ENCODE results near the gene SLFN5. TPM values are rescaled to one million over a fixed set of nuclear protein-coding genes. Genes with fewer than 3 reads are reported as not detected.

The SLFN5 gene
- total RNA-seq, 1 experiment from 2014 or later: 17.3 TPM

- H3K27ac ChIP-seq: no peak overlapping the region
- BruUV-seq (replicated peaks): no TSS peak
- H3F3A ChIP-seq (ENCODE audit: insufficient read depth, low read depth): no peaks in the 10 kb centered on the region
- H3K9me2 ChIP-seq (ENCODE audit: insufficient read depth): no peaks in the 10 kb centered on the region
- intact Hi-C loops (cut with micrococcal nuclease; ENCODE audit: unreplicated experiment): no loop called here
- POLR2A ChIA-PET (ENCODE audit: unreplicated experiment): no interaction called here
- H3K9me3 ChIP-seq (ENCODE audit: insufficient read depth, low read depth): no peaks in the 10 kb centered on the region
- TF ChIP-seq CTCF (conservative IDR thresholded peaks at IDR 0.05) (no peak), EZH2 (IDR thresholded peaks at IDR 0.05; ENCODE audit: low read depth) (no peak)
- H3K4me1 ChIP-seq (replicated peaks; ENCODE audit: insufficient read depth): no peaks in the 10 kb centered on the region
- H3K79me2 ChIP-seq (ENCODE audit: low read depth): no peaks in the 10 kb centered on the region
- no peak for DNase-seq
- no peak overlapping the region for H3K4me3 ChIP-seq
- H3K36me3 ChIP-seq (ENCODE audit: low read depth): no peaks in the 10 kb centered on the region
- H2AFZ ChIP-seq: no peak overlapping the region
- H3K4me2 ChIP-seq: no peak overlapping the region
- no peaks in the 10 kb centered on the region for H4K20me1 ChIP-seq (ENCODE audit: insufficient read depth)
- CTCF ChIA-PET: no interaction called here
- peaks cover 68% of the 10 kb centered on the region for H3K27me3 ChIP-seq (ENCODE audit: insufficient read depth, low read depth)
Observed at GRCh38 chr17:35210741-35211140, 32.1 kb upstream of the SLFN5 start.

GRCh38 chr17:35212668-35213067 is 30.2 kb upstream of the SLFN5 start:
- no peak for DNase-seq
- H4K20me1 ChIP-seq (ENCODE audit: insufficient read depth): no peaks in the 10 kb centered on the region
- peaks cover 74% of the 10 kb centered on the region for H3K27me3 ChIP-seq (ENCODE audit: insufficient read depth, low read depth)
- no peak overlapping the region for H2AFZ ChIP-seq
- BruUV-seq (replicated peaks): no TSS peak
- ChIA-PET POLR2A (ENCODE audit: unreplicated experiment) (no interaction called here), CTCF (no interaction called here)
- H3K36me3 ChIP-seq (ENCODE audit: low read depth): no peaks in the 10 kb centered on the region
- TF ChIP-seq EZH2 (IDR thresholded peaks at IDR 0.05; ENCODE audit: low read depth) (no peak), CTCF (conservative IDR thresholded peaks at IDR 0.05) (no peak)
- H3F3A ChIP-seq (ENCODE audit: insufficient read depth, low read depth): no peaks in the 10 kb centered on the region
- H3K4me2 ChIP-seq: no peak overlapping the region
- no peaks in the 10 kb centered on the region for H3K9me3 ChIP-seq (ENCODE audit: insufficient read depth, low read depth)
- no peaks in the 10 kb centered on the region for H3K79me2 ChIP-seq (ENCODE audit: low read depth)
- intact Hi-C loops (cut with micrococcal nuclease; ENCODE audit: unreplicated experiment): no loop called here
- no peak overlapping the region for H3K27ac ChIP-seq
- H3K4me3 ChIP-seq: no peak overlapping the region
- no peaks in the 10 kb centered on the region for H3K4me1 ChIP-seq (replicated peaks; ENCODE audit: insufficient read depth)
- no peaks in the 10 kb centered on the region for H3K9me2 ChIP-seq (ENCODE audit: insufficient read depth)

- Histone ChIP-seq H3F3A (ENCODE audit: insufficient read depth, low read depth) (no peaks in the 10 kb centered on the region), H3K4me2 (no peak overlapping the region), H2AFZ (no peak overlapping the region), H3K4me1 (replicated peaks; ENCODE audit: insufficient read depth) (no peaks in the 10 kb centered on the region), H3K79me2 (ENCODE audit: low read depth) (no peaks in the 10 kb centered on the region), H3K27me3 (ENCODE audit: insufficient read depth, low read depth) (peaks cover 72% of the 10 kb centered on the region), H3K4me3 (no peak overlapping the region), H3K9me3 (ENCODE audit: insufficient read depth, low read depth) (no peaks in the 10 kb centered on the region), H3K36me3 (ENCODE audit: low read depth) (no peaks in the 10 kb centered on the region), H4K20me1 (ENCODE audit: insufficient read depth) (no peaks in the 10 kb centered on the region), H3K27ac (no peak overlapping the region), H3K9me2 (ENCODE audit: insufficient read depth) (no peaks in the 10 kb centered on the region)
- POLR2A ChIA-PET (ENCODE audit: unreplicated experiment): no interaction called here
- CTCF ChIA-PET: no interaction called here
- DNase-seq: no peak
- TF ChIP-seq CTCF (conservative IDR thresholded peaks at IDR 0.05) (no peak), EZH2 (IDR thresholded peaks at IDR 0.05; ENCODE audit: low read depth) (no peak)
- no TSS peak for BruUV-seq (replicated peaks)
- intact Hi-C loops (cut with micrococcal nuclease; ENCODE audit: unreplicated experiment): no loop called here
Observed at GRCh38 chr17:35213412-35213940, 29.4 kb upstream of the SLFN5 start.
